ENCODE measurements around the gene SDR42E2. TPM values are rescaled to one million over a fixed set of nuclear protein-coding genes. Genes with fewer than 3 reads are reported as not detected.
"Not testable (repeated sequence)": the region's sequence is repeated elsewhere in the genome, so short reads cannot be mapped to it uniquely, and the experiment has no call there.

Gene SDR42E2
- total and polyA plus RNA-seq, 10 donors = 0.09 to 0.24 (median 0.14) TPM; not detected in 5

- Histone ChIP-seq H3K27ac (no peak overlapping the region), H3K4me3 (no peak overlapping the region), H3K36me3 (peaks cover 0 to 57% (median 5%) of the 10 kb centered on the region in 6 donors), H3K4me1 (peaks cover 3 to 51% (median 16%) of the 10 kb centered on the region in 6 donors), H3K9me3 (peaks cover 0 to 5% (median 0%) of the 10 kb centered on the region in 8 donors), H3K27me3 (replicated peaks in 1 of 7) (no peaks in the 10 kb centered on the region)
- 94 to 99% (median 97%) methylated on average over 3 of the region's 3 CpGs for WGBS, 5 donors
- no peak for DNase-seq
- TF ChIP-seq CTCF (IDR thresholded peaks at IDR 0.05 in 8 of 11, conservative IDR thresholded peaks at IDR 0.05 in 3 of 11) (no peak), POLR2A (IDR thresholded peaks at IDR 0.05) (no peak), POLR2AphosphoS5 (IDR thresholded peaks at IDR 0.05) (no peak)
- intact Hi-C loops (cut with DNase I; ENCODE audit: low total_unique reads) = no loop called here
Observed at GRCh38 chr16:22213801-22214200, 51.5 kb downstream of the SDR42E2 start.

- peaks cover 0 to 56% (median 5%) of the 10 kb centered on the region in 6 donors for H3K36me3 ChIP-seq
- H3K4me1 ChIP-seq = peaks cover 0 to 50% (median 13%) of the 10 kb centered on the region in 6 donors
- DNase-seq = no peak
- peaks cover 0 to 5% (median 0%) of the 10 kb centered on the region in 8 donors for H3K9me3 ChIP-seq
- H3K4me3 ChIP-seq = no peak overlapping the region
- intact Hi-C loops (cut with DNase I; ENCODE audit: low total_unique reads) = no loop called here
- H3K27ac ChIP-seq = no peak overlapping the region
- 45 to 98% (median 95%) methylated on average over 2 of the region's 2 CpGs for whole genome bisulfite sequencing, 5 donors
- H3K27me3 ChIP-seq (replicated peaks in 1 of 7) = no peaks in the 10 kb centered on the region
- TF ChIP-seq POLR2AphosphoS5 (IDR thresholded peaks at IDR 0.05) = no peak
- TF ChIP-seq CTCF (IDR thresholded peaks at IDR 0.05 in 8 of 11, conservative IDR thresholded peaks at IDR 0.05 in 3 of 11) = no peak
- no peak for TF ChIP-seq POLR2A (IDR thresholded peaks at IDR 0.05)
Observed at GRCh38 chr16:22214402-22214801, 52.1 kb downstream of the SDR42E2 start.

GRCh38 chr16:22214889-22215288 lies 52.6 kb downstream of the SDR42E2 start:
- peaks cover 0 to 5% (median 0%) of the 10 kb centered on the region in 8 donors for H3K9me3 ChIP-seq
- peaks cover 0 to 52% (median 5%) of the 10 kb centered on the region in 6 donors for H3K36me3 ChIP-seq
- H3K27me3 ChIP-seq (replicated peaks in 1 of 7) = no peaks in the 10 kb centered on the region
- 87 to 90% (median 88%) methylated on average over 3 of the region's 3 CpGs for WGBS, 5 donors
- H3K27ac ChIP-seq = no peak overlapping the region
- no peak for TF ChIP-seq POLR2AphosphoS5 (IDR thresholded peaks at IDR 0.05)
- TF ChIP-seq CTCF (IDR thresholded peaks at IDR 0.05 in 8 of 11, conservative IDR thresholded peaks at IDR 0.05 in 3 of 11) = no peak
- no peak for TF ChIP-seq POLR2A (IDR thresholded peaks at IDR 0.05)
- intact Hi-C loops (cut with DNase I; ENCODE audit: low total_unique reads) = no loop called here
- H3K4me1 ChIP-seq = peaks cover 0 to 49% (median 12%) of the 10 kb centered on the region in 6 donors
- no peak overlapping the region for H3K4me3 ChIP-seq
- DNase-seq = no peak

- no peaks in the 10 kb centered on the region for H3K9me3 ChIP-seq
- H3K36me3 ChIP-seq = peaks cover 0 to 57% (median 5%) of the 10 kb centered on the region in 6 donors
- 66 to 80% (median 73%) methylated on average over 9 of the region's 9 CpGs for WGBS, 5 donors
- DNase-seq = no peak
- no peaks in the 10 kb centered on the region for H3K27me3 ChIP-seq (replicated peaks in 1 of 7)
- no peak for TF ChIP-seq CTCF (IDR thresholded peaks at IDR 0.05 in 8 of 11, conservative IDR thresholded peaks at IDR 0.05 in 3 of 11)
- TF ChIP-seq POLR2A (IDR thresholded peaks at IDR 0.05) = no peak
- TF ChIP-seq POLR2AphosphoS5 (IDR thresholded peaks at IDR 0.05) = no peak
- peaks cover 0 to 40% (median 13%) of the 10 kb centered on the region in 6 donors for H3K4me1 ChIP-seq
- H3K4me3 ChIP-seq = no peak overlapping the region
- intact Hi-C loops (cut with DNase I; ENCODE audit: low total_unique reads) = no loop called here
- no peak overlapping the region for H3K27ac ChIP-seq
Observed at GRCh38 chr16:22216191-22216831, 54.0 kb downstream of the SDR42E2 start.

GRCh38 chr16:22216832-22217225 lies 54.5 kb downstream of the SDR42E2 start:
- Histone ChIP-seq H3K4me1 (peaks cover 0 to 42% (median 15%) of the 10 kb centered on the region in 6 donors), H3K36me3 (peaks cover 0 to 51% (median 5%) of the 10 kb centered on the region in 6 donors)
- H3K9me3 ChIP-seq; DNase-seq; H3K27me3 ChIP-seq (replicated peaks in 1 of 7); intact Hi-C loops (cut with DNase I; ENCODE audit: low total_unique reads); H3K4me3 ChIP-seq; H3K27ac ChIP-seq: not testable (repeated sequence)
- 71 to 90% (median 76%) methylated on average over 7 of the region's 7 CpGs for WGBS, 5 donors

Data from spleen (tissue), 11 donors.